ENCODE results near the gene ZNF429. TPM values are rescaled to one million over a fixed set of nuclear protein-coding genes. Genes with fewer than 3 reads are reported as not detected.

Gene ZNF429
- total and polyA plus RNA-seq, 7 donors = 6.5 to 15.7 (median 10.9) TPM

GRCh38 chr19:21603431-21604231, 98.2 kb downstream of the ZNF429 start:
- Histone ChIP-seq H3K4me1 (peaks cover 0 to 21% (median 12%) of the 10 kb centered on the region in 4 donors), H3K27ac (peak overlapping the region; percentile 65 to 84 (median 77)), H3K27me3 (no peaks in the 10 kb centered on the region), H3K36me3 (no peaks in the 10 kb centered on the region), H3K9me3 (no peaks in the 10 kb centered on the region), H3K4me3 (peak overlapping the region in 3 of 4 donors; percentile 44 to 51 (median 49))
- 70 to 74% methylated on average over 8 of the region's 8 CpGs for WGBS, 2 donors
- intact Hi-C loops (cut with DNase I) = no loop called here
- no peak for TF ChIP-seq POLR2AphosphoS5 (IDR thresholded peaks at IDR 0.05)
- no peak for TF ChIP-seq CTCF (IDR thresholded peaks at IDR 0.05)
- TF ChIP-seq EP300 (IDR thresholded peaks at IDR 0.05) = no peak
- no peak for TF ChIP-seq POLR2A (IDR thresholded peaks at IDR 0.05)
- no peak for DNase-seq

- WGBS, 2 donors = 6 to 15% methylated on average over 4 of the region's 4 CpGs
- peaks cover 0 to 21% (median 12%) of the 10 kb centered on the region in 4 donors for H3K4me1 ChIP-seq
- TF ChIP-seq POLR2AphosphoS5 (IDR thresholded peaks at IDR 0.05) (no peak), POLR2A (IDR thresholded peaks at IDR 0.05) (no peak), EP300 (IDR thresholded peaks at IDR 0.05) (no peak), CTCF (IDR thresholded peaks at IDR 0.05) (no peak)
- peak overlapping the region; percentile 26 to 51 (median 46) for H3K4me3 ChIP-seq
- H3K27me3 ChIP-seq = no peaks in the 10 kb centered on the region
- H3K9me3 ChIP-seq = no peaks in the 10 kb centered on the region
- no peaks in the 10 kb centered on the region for H3K36me3 ChIP-seq
- DNase-seq = no peak
- H3K27ac ChIP-seq = peak overlapping the region; percentile 65 to 84 (median 77)
- intact Hi-C loops (cut with DNase I) = no loop called here
Observed at GRCh38 chr19:21604351-21604926, 99.0 kb downstream of the ZNF429 start.

Other genes with a start within 250 kb of the ZNF429 start
- gene ZNF708, start 176.2 kb upstream of the ZNF429 start, total RNA-seq = 10 to 100 TPM; 11.9 to 25.2 (median 17.9) TPM
- gene ZNF708, start 176.2 kb upstream of the ZNF429 start, polyA plus RNA-seq = 1 to 10 TPM; 1.4 to 6.3 (median 3.6) TPM
- gene ZNF738, start 146.6 kb upstream of the ZNF429 start, total RNA-seq = 1 to 10 TPM; 3.9 to 7.9 (median 5.5) TPM
- gene ZNF738, start 146.6 kb upstream of the ZNF429 start, polyA plus RNA-seq = 1 to 10 TPM; 2.3 to 5.8 (median 2.4) TPM
- 10 to 100 TPM; 28.2 to 49.3 (median 39.6) TPM for gene ZNF493, start 108.5 kb upstream of the ZNF429 start, total RNA-seq
- 1 to 10 TPM; 2.8 to 7.6 (median 3.0) TPM for gene ZNF493, start 108.5 kb upstream of the ZNF429 start, polyA plus RNA-seq

Data from sigmoid colon (tissue), 7 donors.